HAP-1 (cell line): Measurements from ENCODE around the gene FANCI.

ENCODE experiments used
- DNase-seq, 2 experiments: peaks; one replicate each; pipeline ENCODE4 v3.0.0-alpha.2; 2016 to 2020; ENCODE audit warnings: low spot score in 2 of 2
- H3K27me3 ChIP-seq: fragments of 250-450 bp; sonication (Bioruptor Pico); 2 replicates; pipeline ENCODE4 v1.5.1; 2020; ENCODE audit warnings: low read depth, mild to moderate bottlenecking, moderate library complexity
- H3K36me3 ChIP-seq: fragments of 250-450 bp; sonication (Bioruptor Pico); replicated peaks from 2 replicates; pipeline ENCODE4 v1.5.1; 2020; ENCODE audit warnings: mild to moderate bottlenecking
- H3K4me1 ChIP-seq: fragments of 250-450 bp; sonication (Bioruptor Pico); 2 replicates; pipeline ENCODE4 v1.5.1; 2020; ENCODE audit warnings: mild to moderate bottlenecking
- H3K4me3 ChIP-seq: fragments of 250-450 bp; sonication (Bioruptor Pico); 2 replicates; pipeline ENCODE4 v1.5.1; 2020; ENCODE audit warnings: mild to moderate bottlenecking, moderate library complexity
- H3K9me3 ChIP-seq: fragments of 250-450 bp; sonication (Bioruptor Pico); 2 replicates; pipeline ENCODE4 v1.5.1; 2020; ENCODE audit warnings: mild to moderate bottlenecking, moderate library complexity
- in situ Hi-C: fragments of 300-500 bp; cut with MboI; formaldehyde crosslinking; loops from 3 replicates; pipeline ENCODE4 v1.14.3; 2020; ENCODE audit warnings: low sequenced_read_pairs, inconsistent platforms, mixed read lengths

The FANCI gene

DNA sequence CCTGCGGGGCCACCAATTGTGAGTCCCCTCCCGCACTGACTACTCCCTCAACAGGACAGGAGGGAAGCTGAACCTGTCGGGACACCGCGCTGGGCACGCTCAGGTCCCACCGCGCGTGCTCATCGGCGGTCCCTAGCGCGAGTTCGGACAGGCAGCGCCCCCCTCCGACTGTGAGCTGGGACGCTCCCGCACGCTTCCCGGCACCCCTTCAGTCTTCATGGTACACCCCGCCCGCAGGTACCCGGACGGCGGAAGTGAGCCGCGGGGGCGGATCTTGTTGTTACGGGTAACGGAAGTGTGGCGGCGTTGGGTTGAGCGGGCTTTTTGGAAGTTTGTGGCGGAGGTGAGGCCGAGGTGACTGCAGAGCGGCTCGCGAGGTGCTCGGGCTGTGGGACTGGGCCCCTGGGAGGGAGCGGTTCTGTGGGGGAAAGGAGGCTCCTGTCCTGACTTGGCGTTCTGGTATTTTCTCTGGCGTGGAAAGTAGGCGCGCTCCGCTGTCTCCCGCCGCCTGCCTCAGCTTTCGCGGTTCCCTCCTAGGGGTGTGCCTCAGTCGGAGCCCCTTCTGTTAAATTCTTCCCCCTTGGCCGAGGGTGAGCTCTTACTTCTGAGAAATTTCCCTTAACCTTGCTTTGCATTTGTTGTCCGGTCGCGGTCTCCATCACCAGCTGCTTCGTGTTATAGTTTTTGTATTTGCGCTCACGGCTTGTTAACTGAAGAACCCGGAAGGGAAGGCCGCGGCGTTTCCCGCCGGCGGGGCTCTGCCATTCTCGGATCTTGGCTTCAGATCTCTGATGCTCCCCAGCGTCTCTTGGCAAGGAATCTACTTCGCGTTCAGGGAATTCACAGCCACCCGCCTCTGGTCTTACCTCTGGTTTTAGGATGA is at the start of gene FANCI:
TSS of gene FANCI (plus strand) at position 289 of the 883 bp plus-strand sequence. CDS start 3,669 bp downstream, outside the sequence.
- in situ Hi-C loops, result no loop called here
- H3K27me3 ChIP-seq, result no peaks in the 10 kb centered on the region
- DNase-seq, result peak; percentile 99 to 100
- peak within 1 kb of the TSS; percentile 85 for H3K4me3 ChIP-seq
- peaks cover 8% of the 10 kb centered on the region; the same call in 1 of the 2 replicates for H3K9me3 ChIP-seq
- H3K4me1 ChIP-seq, result peaks cover 18% of the 10 kb centered on the region
- H3K36me3 ChIP-seq, result peaks cover 30% of the 10 kb centered on the region

DNA sequence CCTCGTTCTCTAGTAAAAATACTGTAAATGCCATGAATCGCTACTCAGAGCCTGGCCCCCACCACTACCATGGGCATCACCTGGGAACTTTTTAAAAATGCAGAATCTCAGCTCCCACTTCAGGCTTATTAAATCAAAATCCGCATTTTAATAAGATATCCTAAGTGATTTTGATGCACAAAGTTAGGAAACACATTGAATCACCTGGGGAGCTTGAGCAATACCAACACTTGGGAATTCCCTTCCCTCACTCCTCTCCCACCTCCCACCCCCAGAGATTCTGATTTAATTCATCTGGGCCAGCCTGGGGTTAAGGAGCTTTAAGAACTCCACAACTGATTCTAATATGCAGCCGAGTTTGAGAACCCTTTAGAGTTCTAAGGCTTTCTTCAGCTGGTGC is 49.2 kb upstream of the FANCI start:
- no peaks in the 10 kb centered on the region for H3K27me3 ChIP-seq
- in situ Hi-C loops, result no loop called here
- H3K36me3 ChIP-seq, result peaks cover 35% of the 10 kb centered on the region
- no peak overlapping the region for H3K4me3 ChIP-seq
- DNase-seq, result no peak
- H3K4me1 ChIP-seq, result peaks cover 16% of the 10 kb centered on the region
- no peaks in the 10 kb centered on the region for H3K9me3 ChIP-seq

DNA sequence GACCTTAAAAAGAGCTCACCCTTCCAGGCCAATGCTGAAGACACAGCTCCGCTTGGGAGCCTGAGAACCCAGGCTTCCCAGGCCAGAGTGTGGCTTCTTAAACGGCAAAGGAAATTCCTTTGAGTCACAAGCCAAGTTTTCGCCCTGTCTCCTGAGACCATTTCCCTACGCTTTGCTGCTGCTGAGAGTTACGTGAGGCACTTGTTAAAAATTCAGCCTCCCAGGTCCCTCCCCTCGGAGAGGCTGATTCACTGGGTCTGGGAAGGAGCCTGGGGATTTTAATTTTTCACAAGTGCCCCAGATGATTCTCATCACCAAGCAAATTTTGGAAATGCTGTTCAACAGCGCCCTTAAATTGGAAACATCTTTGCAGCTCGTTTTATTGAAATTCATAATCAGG is 47.9 kb upstream of the FANCI start:
- DNase-seq, result no peak
- H3K36me3 ChIP-seq, result peaks cover 24% of the 10 kb centered on the region
- no peaks in the 10 kb centered on the region for H3K9me3 ChIP-seq
- H3K27me3 ChIP-seq, result no peaks in the 10 kb centered on the region
- in situ Hi-C loops, result no loop called here
- no peak overlapping the region for H3K4me3 ChIP-seq
- H3K4me1 ChIP-seq, result peaks cover 16% of the 10 kb centered on the region

DNA sequence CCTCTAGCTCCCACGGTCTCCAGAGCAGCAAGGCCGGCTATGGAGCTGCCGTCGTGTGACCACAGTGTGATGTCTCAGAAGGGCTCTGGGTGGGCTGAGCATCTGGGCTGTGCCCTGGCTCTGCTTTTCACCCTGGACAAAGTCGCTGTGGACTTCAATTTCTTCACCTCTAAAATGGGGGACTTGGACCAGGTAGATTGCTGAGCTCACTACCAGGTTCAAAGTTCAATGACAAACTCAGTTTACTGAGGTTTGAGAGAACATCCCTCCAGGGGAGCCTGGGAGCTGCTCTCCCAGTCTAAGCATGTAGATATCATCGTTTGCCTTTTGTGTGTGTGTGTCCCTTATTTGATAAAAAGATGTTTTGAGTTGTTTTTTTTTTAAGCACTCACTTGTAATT is 47.5 kb upstream of the FANCI start:
- DNase-seq, result no peak
- Histone ChIP-seq H3K4me1 (peaks cover 16% of the 10 kb centered on the region), H3K36me3 (peaks cover 20% of the 10 kb centered on the region), H3K4me3 (no peak overlapping the region), H3K27me3 (no peaks in the 10 kb centered on the region), H3K9me3 (no peaks in the 10 kb centered on the region)
- in situ Hi-C loops, result no loop called here

DNA sequence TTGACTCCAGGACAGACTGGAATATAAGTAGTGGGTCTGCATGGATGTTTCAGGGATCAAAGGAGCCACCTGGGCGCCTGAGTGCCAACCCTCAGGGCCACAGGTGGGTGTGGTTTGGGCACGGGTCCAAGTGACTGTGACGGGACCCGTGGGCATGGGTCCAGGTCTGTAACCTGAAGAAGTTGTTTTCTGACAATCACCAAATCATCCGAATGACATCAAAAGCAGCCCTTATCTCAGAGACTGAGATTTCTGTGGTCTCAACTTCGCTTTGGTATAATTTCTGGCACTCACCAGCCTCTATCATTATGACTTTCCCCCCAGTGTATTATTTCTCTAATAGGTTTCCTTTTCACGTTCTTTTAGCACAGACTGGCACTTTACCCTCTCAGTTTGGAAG is 46.8 kb upstream of the FANCI start:
- no peak for DNase-seq
- in situ Hi-C loops, result no loop called here
- H3K27me3 ChIP-seq, result no peaks in the 10 kb centered on the region
- no peaks in the 10 kb centered on the region for H3K9me3 ChIP-seq
- H3K36me3 ChIP-seq, result peaks cover 16% of the 10 kb centered on the region
- peaks cover 18% of the 10 kb centered on the region for H3K4me1 ChIP-seq
- no peak overlapping the region for H3K4me3 ChIP-seq

DNA sequence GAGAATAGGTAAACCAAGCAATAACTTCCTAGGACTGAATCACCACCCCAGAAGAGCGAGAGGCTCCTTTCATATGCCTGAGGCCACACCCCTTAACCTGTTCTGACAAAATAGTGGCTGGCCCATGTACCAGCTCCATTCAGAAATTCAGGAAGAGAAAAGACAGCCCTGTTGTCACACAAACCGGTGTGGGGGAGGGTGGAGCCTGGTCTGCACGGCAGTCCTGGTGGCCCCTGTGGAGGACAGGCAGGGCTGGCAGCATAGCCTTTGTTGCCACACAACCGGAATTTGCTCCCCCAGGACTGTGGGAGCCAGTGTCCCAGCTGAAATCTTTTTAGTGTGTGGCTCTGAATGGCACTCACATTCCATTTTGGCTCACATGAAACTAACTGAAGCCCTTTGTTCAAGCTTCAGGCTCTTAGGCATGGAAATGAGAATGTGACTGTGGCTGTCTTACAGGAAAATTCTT is 46.2 kb upstream of the FANCI start:
- Histone ChIP-seq H3K9me3 (no peaks in the 10 kb centered on the region), H3K4me3 (no peak overlapping the region), H3K27me3 (no peaks in the 10 kb centered on the region), H3K4me1 (peaks cover 23% of the 10 kb centered on the region), H3K36me3 (peaks cover 15% of the 10 kb centered on the region)
- in situ Hi-C loops, result no loop called here
- peak; percentile 75 to 89 for DNase-seq

DNA sequence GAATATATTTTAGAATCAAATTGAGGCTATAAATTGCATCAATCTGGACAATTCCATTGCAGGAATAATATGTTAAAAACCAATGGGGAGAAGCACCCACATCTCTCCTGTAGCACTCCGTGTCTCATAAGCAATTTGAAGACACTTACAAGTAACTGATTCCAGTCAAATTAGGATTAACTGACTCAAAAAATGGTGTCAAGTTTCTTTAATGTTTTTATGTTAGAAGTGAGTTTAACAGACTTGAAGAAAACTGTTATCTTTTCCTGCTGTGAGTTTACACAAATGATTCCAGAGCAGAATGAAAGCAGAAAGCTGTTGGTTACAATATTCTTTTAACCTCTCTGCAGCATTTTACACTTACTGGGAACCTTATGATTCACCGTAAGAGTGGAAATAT is 45.6 kb upstream of the FANCI start:
- Histone ChIP-seq H3K4me1 (peaks cover 25% of the 10 kb centered on the region), H3K27me3 (no peaks in the 10 kb centered on the region), H3K36me3 (peaks cover 13% of the 10 kb centered on the region), H3K9me3 (no peaks in the 10 kb centered on the region), H3K4me3 (no peak overlapping the region)
- in situ Hi-C loops, result no loop called here
- no peak for DNase-seq

DNA sequence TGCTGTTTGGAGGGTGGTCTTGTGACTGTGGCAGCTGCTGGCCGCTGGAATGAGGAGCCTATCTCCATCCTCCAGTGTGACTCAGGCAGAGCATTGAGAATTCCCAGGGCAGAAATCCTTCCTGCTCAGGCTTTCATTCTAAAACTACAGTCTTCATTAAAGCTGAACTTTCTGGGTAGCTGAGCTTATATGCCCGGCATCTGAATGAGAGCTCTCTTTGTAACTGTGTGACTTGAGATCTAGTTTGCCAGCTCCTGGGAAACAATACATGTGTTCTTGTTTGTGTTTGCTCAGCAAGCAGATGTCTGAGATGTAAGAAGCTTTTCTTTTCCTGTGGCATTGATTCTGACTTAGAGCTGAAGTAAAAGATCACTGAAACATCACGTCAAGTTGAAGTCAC is 44.8 kb upstream of the FANCI start:
- in situ Hi-C loops, result no loop called here
- Histone ChIP-seq H3K4me3 (no peak overlapping the region), H3K9me3 (no peaks in the 10 kb centered on the region), H3K4me1 (peaks cover 25% of the 10 kb centered on the region), H3K27me3 (no peaks in the 10 kb centered on the region), H3K36me3 (peaks cover 9% of the 10 kb centered on the region; the same call in 1 of the 2 replicates)
- DNase-seq, result no peak

DNA sequence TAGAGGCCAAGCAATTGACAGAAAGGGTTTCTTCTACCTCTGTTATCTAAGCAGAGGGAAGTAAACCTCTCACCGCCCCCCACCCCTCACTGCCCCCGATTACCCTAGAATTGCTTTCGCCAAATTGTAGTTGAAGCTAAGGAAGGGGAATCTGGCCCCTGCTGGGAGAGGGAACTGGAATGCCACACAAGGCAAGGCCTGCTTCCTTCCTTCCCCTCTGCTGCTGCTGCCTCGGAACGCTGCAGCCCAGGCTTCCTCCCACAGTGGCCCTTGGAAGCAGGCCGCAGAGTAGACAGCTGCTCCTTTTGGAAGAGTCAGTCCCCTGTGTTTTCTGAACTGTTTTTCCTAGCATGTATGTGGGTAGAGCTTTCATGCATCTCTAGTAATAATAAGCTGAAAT is 44.0 kb upstream of the FANCI start:
- Histone ChIP-seq H3K27me3 (no peaks in the 10 kb centered on the region), H3K9me3 (no peaks in the 10 kb centered on the region), H3K4me1 (peaks cover 25% of the 10 kb centered on the region), H3K36me3 (peaks cover 4% of the 10 kb centered on the region; the same call in 1 of the 2 replicates), H3K4me3 (no peak overlapping the region)
- no peak for DNase-seq
- in situ Hi-C loops, result no loop called here

DNA sequence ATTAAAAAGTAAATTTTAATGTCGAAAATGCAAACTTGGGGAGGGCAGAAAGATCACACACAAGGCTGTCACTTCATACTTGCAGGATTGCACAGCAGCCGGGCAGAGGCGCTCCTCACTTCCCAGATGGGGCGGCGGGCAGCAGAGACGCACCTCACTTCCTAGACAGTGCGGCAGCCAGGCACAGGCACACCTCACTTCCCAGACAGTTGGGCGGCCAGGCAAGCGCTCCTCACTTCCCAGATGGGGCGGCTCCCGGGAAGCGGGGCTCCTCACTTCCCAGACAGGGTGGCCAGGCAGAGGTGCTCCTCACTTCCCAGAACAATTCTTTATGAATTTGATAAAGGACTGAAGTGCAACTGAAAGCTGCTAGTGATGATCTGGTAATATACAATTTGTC is 43.6 kb upstream of the FANCI start:
- Histone ChIP-seq H3K9me3 (no peaks in the 10 kb centered on the region), H3K36me3 (peaks cover 2% of the 10 kb centered on the region; the same call in 1 of the 2 replicates), H3K27me3 (no peaks in the 10 kb centered on the region), H3K4me1 (peaks cover 25% of the 10 kb centered on the region), H3K4me3 (no peak overlapping the region)
- DNase-seq, result no peak
- in situ Hi-C loops, result no loop called here

DNA sequence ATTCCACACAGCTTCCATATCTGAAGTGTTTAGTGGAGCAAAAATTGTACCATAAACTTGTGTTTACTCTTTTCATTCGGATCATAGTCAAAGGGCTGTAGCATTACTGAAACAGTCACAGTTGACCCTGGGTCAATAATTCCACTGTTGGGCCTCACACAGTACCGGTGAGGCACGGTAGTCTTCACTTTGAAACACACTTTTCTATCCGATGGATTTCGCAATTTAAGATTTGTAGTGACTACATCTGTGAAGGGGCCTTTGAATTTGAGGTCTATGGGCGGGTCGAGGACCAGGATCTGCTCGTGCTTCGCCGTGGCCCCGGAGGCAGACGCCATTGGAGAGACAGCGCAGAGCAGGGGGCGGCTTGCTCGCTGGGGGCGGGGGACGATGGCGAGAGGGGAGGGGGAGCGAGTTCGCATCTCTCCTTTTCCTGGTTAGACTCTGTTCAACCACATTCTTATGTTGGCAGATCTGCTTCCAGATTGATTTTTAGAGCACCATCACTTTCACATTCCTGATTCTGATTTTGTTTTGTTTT is 42.2 kb upstream of the FANCI start:
- in situ Hi-C loops, result no loop called here
- Histone ChIP-seq H3K4me1 (peaks cover 25% of the 10 kb centered on the region), H3K9me3 (no peaks in the 10 kb centered on the region), H3K4me3 (no peak overlapping the region), H3K36me3 (peaks cover 2% of the 10 kb centered on the region; the same call in 1 of the 2 replicates), H3K27me3 (no peaks in the 10 kb centered on the region)
- DNase-seq, result no peak

DNA sequence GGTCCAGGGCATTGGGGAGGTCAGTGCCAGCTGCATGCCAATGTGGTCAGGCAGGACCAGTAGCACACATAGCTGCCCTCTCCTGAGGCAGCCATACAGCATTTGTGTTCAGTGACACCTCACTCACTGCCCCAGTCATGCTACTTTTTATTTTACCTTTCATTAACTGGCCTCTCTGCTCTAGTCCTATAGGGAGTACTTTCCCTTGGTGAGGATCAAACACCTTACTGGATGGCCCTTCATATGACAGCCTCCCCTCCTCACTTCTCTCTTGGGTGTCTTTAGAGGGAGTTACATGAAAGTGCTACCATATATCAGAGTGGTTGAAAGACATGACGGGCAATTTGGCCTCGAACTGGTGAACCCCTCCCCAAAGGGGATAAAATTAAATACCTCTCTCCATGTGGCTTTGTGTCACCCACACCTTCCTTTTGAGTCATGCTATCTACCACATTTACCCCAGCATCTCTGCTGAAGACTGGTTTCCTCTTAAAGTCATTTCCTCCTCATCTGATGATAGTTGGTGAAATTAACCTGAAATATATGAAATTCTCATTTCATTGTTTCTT is 40.0 kb upstream of the FANCI start:
- peaks cover 9% of the 10 kb centered on the region for H3K4me1 ChIP-seq
- H3K36me3 ChIP-seq, result no peaks in the 10 kb centered on the region; the same call in 1 of the 2 replicates
- H3K4me3 ChIP-seq, result no peak overlapping the region
- H3K9me3 ChIP-seq, result no peaks in the 10 kb centered on the region
- H3K27me3 ChIP-seq, result no peaks in the 10 kb centered on the region
- in situ Hi-C loops, result no loop called here
- DNase-seq, result no peak

DNA sequence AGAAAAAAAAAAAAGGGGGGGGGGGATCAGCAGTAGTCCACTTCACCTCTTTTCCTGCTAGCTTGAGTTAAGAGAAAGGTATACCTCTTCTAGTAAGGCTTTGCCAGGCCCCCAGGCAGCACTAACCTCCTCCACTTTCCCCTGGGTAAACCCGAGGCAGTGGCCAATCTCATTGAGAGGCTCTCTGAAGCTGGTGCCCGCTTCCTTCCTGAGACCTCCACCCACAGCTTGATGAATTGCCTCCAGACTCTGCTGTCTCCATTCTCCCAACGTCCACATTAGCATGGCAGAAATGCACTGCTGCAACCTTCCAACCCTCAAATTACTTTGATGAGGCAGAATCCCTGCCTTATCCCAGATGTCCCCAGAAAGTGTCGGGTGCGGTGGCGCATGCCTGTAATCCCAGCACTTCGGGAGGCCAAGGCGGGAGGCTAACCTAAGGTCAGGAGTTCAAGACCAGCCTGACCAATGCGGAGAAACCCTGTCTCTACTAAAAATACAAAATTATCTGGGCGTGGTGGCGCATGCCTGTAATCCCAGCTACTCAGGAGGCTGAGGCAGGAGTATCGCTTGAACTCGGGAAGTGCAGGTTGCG is 37.7 kb upstream of the FANCI start:
- in situ Hi-C loops, result no loop called here
- Histone ChIP-seq H3K4me3 (no peak overlapping the region), H3K27me3 (no peaks in the 10 kb centered on the region), H3K4me1 (peaks cover 9% of the 10 kb centered on the region), H3K36me3 (no peaks in the 10 kb centered on the region; the same call in 1 of the 2 replicates), H3K9me3 (no peaks in the 10 kb centered on the region)
- DNase-seq, result no peak
